Measurements from ENCODE around the gene RPS19.

Gene RPS19

DNA sequence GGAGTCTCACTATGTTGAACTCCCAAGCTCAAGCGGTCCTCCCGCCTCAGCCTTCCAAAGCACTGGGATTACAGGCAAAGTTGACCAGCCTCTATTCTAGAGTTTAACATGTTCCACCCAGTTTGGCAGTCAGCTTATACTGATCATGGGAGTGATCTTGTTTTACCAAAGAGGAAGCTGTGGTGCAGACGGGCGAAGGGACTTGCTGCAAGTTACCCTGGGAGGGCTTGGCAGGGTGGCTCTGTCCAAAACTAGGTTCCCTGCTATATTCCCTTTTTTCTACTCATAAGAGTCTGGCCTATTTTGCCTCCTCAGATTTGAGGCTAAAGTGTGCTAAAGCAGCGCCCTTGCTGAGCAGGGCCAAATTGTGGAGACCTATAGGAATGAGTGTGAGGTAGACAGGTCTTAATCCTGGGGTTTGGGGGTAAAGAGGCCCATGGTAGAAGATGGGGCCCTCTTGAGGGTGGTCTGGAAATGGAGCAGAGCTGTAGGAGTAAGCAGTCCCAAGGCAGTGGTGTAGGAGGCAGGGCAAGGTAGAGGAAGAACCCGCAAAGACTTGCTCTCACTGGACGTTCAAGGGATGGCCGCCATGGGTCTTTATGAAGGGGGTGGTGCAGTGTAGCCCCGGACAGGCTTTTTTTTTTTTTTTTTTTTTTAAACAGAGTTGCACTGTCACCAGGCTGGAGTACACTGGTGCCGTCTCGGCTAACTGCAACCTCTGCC lies 3.3 kb downstream of the RPS19 start:
- peak overlapping the region; percentile 1 for H3K4me3 ChIP-seq (ENCODE audit: low read length)
- TF ChIP-seq, protein P1, sequence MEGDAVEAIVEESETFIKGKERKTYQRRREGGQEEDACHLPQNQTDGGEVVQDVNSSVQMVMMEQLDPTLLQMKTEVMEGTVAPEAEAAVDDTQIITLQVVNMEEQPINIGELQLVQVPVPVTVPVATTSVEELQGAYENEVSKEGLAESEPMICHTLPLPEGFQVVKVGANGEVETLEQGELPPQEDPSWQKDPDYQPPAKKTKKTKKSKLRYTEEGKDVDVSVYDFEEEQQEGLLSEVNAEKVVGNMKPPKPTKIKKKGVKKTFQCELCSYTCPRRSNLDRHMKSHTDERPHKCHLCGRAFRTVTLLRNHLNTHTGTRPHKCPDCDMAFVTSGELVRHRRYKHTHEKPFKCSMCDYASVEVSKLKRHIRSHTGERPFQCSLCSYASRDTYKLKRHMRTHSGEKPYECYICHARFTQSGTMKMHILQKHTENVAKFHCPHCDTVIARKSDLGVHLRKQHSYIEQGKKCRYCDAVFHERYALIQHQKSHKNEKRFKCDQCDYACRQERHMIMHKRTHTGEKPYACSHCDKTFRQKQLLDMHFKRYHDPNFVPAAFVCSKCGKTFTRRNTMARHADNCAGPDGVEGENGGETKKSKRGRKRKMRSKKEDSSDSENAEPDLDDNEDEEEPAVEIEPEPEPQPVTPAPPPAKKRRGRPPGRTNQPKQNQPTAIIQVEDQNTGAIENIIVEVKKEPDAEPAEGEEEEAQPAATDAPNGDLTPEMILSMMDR (IDR thresholded peaks at IDR 0.05; ENCODE audit: insufficient read depth, low read depth, low read length, missing control alignments): no peak
- DNase-seq (ENCODE audit: low read depth): no peak

DNA sequence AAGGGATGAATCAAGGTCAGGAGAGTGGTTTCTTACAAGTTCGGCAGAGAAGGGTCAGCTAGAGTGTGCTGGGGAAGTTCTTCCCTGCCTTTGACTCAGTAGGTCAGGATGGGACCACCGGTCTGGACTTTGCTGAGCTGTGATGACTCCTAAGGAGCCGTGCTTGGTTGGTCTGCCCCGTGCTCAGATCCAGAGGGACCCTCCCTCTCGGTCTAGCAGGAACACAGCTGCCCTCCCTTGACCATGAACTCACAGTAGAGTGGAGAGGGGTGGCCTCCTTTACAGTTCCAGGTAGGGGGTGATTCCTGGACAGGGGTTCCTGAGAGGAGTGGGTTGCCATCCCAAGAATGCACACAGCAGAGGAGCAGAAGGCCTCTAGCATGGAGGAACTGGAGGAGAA lies 4.3 kb downstream of the RPS19 start:
- no peak overlapping the region for H3K4me3 ChIP-seq (ENCODE audit: low read length)
- TF ChIP-seq, protein P1 (IDR thresholded peaks at IDR 0.05; ENCODE audit: insufficient read depth, low read depth, low read length, missing control alignments): no peak
- DNase-seq (ENCODE audit: low read depth): no peak

DNA sequence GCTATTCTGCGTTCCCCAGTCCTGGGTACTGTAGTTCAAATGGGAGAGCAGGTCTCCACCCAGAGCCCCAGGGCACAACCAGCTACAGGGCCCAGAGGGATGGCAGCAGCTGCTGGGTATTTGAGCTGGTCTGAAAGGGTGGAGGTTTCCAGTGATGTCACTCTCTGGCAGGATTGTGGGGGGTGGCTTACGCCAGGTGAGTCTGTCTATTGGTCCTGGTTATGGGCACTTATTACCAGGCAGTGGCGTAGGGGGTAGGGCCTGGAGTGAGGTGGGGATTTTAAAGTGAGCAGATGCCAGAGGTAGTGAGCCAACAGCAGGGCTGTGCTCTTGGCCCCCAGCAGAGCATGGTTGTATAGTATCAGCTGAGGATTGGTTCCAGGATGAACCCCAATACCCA lies 6.2 kb downstream of the RPS19 start:
- H3K4me3 ChIP-seq (ENCODE audit: low read length): no peak overlapping the region
- TF ChIP-seq, protein P1 (IDR thresholded peaks at IDR 0.05; ENCODE audit: insufficient read depth, low read depth, low read length, missing control alignments): no peak
- DNase-seq (ENCODE audit: low read depth): no peak

DNA sequence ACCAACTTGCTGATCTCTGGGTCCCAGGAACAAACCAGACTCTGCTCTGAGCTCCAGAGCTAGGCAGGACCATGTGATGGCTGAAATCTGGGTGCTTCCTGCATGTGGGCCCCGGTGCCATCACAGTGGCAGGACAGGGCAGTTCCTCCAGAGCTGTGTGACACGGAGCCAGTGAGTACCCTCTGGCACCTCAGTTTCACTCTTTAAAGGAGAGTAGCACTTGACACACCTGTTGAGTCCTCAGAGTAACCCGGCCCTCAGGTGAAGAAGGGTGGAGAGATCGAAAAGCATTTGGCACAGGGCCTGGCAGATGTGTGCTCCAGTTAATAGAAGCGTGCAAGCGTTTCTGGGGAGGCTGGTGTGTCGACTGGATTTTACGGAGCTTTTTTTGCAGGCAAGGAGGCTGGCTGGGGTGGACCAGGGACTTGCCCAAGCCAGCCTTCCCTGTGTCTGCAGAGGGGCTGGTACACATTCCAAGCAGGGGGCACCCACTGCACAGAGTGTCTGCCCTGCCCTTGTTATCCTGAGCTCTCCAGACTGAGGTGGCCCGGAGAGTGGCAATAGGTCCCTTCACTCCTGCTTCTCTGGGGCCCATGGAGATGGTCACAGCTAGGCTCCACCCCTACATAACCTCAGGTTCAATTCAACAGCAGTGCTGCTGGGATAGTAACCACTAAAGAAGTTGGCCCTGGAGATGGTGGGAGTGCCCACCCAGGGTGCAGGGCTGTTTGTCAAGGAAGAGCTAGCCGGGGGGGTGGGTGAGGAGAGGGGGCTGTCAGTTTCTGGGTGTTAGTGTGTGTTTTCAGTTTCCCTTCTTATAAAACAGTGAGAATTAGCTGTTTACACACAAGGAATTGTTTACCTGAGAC lies 8.3 kb downstream of the RPS19 start:
- TF ChIP-seq, protein P1 (IDR thresholded peaks at IDR 0.05; ENCODE audit: insufficient read depth, low read depth, low read length, missing control alignments): no peak
- DNase-seq (ENCODE audit: low read depth): no peak
- no peak overlapping the region for H3K4me3 ChIP-seq (ENCODE audit: low read length)

DNA sequence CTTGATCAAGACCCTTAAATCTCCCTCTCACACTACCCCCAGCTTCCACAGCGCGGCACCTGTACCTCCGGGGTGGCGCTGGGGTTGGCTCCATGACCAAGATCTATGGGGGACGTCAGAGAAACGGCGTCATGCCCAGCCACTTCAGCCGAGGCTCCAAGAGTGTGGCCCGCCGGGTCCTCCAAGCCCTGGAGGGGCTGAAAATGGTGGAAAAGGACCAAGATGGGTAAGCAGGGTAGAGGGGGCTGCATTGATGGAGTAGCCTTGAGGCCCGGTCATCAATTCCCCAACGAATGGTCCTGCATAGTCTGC lies 8.9 kb downstream of the RPS19 start:
- no peak overlapping the region for H3K4me3 ChIP-seq (ENCODE audit: low read length)
- TF ChIP-seq, protein P1 (IDR thresholded peaks at IDR 0.05; ENCODE audit: insufficient read depth, low read depth, low read length, missing control alignments): no peak
- DNase-seq (ENCODE audit: low read depth): no peak

DNA sequence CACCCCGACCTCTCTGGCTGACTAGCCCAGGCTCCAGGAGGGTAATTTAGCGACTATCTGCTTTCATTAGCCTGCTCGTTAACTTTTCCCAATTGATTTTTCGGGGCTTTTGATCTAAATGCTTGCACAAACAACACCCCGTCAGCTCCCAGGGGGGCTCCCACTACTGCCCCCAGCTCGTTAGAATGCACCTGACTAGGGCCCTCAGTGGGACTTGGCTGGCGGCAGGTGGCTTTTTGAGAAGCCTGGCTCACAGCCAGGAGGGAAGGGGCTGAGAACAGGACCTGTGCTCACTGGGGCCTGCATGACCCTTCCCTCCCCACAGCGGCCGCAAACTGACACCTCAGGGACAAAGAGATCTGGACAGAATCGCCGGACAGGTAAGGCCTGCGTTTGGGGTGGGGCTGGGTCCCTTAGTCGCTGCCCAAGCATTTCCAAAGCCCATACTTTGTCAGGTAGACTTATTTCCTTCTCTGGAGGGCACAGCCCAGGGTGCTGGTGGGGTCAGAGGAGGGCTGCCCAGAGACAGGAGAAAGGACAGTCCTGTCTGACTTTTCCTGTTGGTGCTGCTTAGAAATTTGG lies 9.4 kb downstream of the RPS19 start:
- DNase-seq (ENCODE audit: low read depth): no peak
- TF ChIP-seq, protein P1 (IDR thresholded peaks at IDR 0.05; ENCODE audit: insufficient read depth, low read depth, low read length, missing control alignments): no peak
- H3K4me3 ChIP-seq (ENCODE audit: low read length): no peak overlapping the region

Data from epithelial cell of esophagus (primary cell).